HPDE6-E6E7 (cell line): ENCODE results near the gene IL1RAPL1.

Source experiments
- DNase-seq: peaks from one replicate; pipeline ENCODE4 v3.0.0; 2011; ENCODE audit warnings: missing footprints; ENCODE audit errors: extremely low spot score

IL1RAPL1 gene

DNA sequence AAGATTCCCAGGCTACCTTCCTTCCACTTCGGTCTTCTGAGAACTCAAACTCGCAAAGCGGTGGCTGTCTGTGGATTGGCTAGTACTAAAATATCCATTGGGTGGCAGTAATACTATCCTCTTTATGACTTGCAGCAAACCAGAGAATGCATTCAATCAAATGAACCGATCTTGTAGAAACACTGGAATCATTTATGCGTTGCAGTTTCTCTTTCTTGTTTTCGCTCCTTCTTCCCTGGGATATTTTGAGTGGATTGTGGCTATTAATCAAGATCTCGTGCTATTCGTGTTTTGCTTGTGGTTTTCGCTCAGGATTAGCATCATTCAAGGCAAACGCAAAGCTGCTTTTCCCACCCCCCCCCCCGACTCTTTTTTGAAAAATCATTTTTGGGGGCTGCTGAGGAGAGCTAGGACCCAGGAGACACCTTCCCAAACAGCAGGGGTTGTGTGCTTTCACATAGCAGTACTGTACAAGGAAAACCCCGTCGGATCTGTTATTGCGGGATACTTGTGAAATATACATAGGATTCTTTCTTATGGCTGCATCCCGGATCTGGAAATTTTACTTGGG lies at the start of gene IL1RAPL1:
Gene IL1RAPL1, plus strand, starts transcription at position 466 of the 571 bp plus-strand sequence.
- DNase-seq: no peak

DNA sequence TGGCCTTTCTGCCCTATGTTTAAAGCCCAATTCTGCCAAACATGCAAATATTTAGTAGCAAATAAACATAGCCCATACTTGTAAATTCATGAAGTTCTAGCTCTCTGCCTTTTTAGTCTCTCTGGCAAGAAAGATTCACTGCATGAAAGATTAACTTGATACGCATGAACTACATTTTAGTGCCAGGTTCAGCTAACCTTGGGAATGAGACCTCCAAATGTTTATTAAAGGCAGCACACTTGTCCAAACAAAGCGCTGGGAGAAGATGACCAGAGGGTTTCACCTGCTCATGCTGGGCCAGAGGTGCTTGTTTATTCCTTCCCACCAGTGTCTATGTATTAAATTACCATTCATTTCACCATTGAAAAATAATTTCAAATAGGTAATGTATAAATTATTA lies 44.5 kb upstream of the IL1RAPL1 start:
- DNase-seq: no peak

DNA sequence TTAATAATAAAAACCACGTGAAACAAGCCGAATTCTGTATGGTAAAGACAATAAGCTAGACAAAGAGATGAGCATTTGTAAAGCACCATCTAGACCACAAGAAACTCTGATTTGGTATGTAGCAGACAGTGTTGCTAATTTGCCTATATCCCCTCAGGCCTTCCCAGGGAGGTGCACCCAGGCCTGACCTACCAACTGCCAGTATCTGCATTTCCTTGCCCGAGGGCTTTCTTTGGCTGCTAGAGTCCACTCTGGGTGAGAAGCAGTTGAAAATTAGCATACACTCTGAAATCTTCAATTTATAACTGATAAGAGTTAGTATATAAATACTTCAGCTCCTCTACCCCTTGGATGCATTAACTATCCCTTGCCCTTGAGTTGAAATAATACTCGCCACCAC lies 37.4 kb upstream of the IL1RAPL1 start:
- no peak for DNase-seq

DNA sequence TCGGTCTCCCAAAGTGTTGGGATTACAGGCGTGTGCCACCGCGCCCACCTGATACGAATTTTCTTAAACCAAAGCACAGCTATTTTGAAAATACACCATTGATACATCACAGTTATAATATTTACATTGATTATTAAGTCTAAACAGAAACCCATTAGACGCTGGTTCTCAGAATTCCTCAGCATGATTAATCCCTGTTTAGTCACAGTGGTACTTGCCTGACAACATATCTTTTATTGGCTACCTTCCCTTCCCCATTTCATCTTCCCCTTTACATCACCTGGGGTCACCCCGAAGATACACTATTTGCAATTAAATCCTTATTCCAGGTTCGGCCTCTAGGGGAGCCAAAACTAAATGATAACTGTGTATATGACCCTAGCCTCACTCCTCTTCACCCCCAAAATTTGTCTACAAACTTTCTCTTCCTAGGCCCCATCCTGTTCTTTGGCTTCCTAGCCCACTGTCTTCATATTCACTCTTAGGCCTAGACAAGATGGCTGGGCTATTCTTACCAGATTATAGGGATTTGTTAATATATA lies 36.8 kb upstream of the IL1RAPL1 start:
- DNase-seq: no peak

DNA sequence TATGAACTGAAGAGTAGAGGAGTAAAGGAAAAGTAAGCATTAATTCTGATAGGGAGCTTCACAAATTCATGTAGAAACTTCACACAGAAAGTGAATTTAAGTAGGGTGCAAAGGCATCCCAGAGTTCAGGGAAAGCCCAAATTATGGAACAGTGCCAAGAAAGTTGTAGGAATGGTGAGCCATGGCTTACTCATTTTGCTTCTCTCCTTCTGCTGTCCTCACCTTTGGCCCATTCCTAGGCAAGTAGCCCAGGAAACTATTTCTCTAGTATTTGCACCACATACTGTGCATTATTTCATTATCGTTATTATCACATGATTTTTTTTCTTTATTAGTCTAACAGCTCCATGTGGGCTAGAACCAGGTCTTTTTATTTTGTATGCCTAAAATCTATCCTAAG lies 34.9 kb upstream of the IL1RAPL1 start:
- DNase-seq: no peak

DNA sequence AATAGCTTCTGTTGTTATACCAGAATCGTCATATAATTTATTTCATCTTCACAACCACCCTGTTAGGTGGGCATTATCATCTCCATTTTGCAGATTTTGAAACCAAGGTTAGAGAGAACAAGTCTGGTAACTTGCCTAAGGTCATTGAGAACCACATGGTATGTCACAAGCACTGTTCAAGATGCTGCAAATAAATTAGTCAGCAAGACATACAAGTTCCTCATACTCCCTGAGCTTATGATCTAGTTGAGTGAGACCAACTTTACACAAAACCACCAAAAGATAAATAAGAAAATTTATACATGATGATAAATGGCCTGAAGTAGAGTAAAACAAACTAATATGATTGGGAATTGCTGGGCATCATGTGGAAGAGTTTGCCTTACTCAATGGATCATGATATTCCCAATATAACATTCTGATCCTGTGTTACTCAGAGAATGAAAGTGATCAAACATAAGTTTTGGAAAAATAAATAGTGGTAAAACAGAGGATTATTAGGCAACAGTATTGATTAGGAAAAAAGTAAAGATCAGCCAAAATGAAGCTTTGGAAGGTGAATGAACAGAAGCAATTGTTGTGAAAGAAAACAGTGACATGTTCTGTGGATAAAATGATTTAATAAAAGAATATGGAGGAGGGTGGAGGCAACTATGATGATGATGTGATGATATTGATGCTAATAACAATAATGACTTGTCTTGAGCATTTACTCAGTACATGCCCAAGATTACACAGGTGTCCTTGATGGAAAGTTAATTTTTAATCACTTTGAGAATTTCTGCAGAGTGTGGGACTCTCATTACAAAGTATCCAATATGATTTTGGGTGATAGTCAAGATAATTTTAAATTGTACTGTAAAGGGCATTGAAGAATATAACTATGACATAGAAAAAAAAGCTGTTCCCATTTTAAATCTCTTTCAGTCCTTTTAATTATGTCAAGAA lies 34.1 kb upstream of the IL1RAPL1 start:
- no peak for DNase-seq

DNA sequence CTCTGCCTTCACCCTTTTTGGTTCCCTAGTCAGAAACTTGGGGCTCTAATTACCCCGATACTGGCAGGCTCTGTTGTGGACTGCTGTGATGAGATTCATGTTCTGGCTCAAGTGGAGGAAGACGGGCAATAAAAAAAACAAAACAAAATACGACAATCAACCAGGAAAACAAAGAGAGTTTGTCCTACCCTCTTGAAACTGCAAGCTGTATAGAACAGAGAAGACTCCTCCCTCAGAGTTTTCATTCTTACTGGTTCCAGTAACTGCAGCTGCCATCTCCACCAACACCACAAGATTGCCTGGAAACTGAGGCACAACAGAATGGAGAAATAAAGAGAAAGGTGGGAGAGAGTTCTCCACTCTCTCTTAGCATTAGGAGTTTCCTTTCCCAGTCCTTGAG lies 11.1 kb upstream of the IL1RAPL1 start:
- DNase-seq: no peak

DNA sequence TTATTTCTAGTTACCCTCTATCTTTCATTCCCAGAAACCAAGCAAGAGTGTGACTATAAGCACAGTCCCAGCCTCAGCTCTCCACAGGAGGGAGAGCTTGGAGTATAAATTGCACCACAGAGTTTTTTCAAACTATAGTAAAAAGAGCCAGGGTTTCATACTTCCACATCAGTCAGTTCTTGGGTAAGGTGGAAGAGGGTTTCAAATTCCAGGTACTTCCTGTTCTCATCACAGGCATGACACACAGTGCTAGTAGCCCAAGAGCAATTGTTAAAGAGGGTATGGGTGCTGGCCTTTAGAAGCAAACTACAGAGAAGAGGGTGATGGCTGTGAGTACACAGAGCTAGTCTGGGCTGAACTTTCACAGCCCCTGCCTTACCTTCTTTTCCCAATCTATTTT lies 5.7 kb upstream of the IL1RAPL1 start:
- no peak for DNase-seq

DNA sequence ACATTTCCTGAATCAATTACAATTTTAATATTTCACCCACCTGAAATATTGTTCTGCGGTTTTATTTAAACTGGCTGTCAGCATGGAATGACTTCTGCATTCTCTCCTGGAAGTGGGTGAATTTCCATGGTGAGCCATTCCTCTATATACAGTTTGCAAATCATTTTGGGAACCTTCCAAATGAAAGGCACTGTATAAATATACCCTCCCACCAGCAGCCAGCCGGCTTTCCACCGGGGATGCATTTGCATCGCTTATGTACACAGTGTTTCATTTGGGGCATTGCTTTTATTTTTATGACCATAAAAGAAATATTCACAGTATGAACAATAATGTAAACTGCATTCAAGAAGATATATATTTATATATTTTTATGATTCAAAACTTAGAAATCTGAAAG lies 4.7 kb upstream of the IL1RAPL1 start:
- no peak for DNase-seq

DNA sequence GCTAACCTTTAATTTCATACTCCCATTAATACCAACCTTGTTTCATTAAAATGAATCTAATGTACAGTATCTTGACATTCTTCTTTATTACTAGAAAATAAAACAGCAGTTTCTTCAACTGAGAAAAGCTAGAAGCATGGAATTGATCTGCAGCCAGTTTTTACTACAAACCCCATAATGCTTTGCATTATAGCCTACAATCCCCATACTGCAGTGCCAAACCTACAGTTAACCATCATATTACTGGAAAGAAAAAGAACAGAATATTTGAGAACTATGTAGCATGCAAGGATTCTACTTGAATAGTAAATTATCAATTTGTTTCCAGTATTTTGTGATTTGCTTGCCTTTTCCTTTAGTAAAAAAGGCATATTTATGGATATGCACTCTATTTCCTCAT lies 3.2 kb upstream of the IL1RAPL1 start:
- DNase-seq: no peak

DNA sequence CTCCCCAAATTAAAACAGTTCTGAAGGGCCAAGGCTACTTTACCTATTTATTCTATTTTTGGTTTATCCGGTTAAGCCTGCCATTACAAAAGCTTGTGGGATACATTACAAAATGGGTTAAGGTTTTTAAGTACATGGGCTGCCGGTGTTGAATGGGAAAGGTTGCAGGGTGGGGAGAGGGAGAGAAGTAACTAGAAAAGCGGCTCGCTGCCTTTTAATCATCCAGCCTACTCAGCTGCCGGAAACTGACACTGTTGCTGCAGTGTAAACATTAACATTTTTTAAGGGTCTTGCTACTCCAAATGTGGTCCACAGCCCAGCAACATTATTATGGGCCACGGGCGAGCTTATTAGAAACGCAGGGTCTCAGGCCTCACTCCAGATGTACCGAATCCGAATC lies 1.5 kb upstream of the IL1RAPL1 start:
- no peak for DNase-seq

DNA sequence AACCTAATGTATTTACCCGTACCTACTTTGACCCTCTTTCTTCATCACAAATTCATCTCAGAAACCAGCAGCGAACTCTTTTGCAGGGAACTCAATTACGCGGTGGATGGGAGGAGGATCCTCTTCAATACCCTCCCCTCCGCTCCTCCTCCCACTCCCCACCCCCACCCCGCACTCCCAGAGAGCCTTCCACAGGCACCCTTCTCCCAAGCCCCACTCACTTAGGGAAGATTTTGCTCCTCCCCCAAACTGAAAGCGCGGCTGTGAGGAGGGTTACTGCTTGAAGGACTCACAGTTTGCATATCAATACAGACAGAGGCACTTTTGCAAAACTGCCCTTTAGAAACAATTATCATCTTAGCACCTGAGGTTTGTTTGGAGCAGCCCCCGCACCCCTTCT lies 960 bp upstream of the IL1RAPL1 start:
- no peak for DNase-seq

DNA sequence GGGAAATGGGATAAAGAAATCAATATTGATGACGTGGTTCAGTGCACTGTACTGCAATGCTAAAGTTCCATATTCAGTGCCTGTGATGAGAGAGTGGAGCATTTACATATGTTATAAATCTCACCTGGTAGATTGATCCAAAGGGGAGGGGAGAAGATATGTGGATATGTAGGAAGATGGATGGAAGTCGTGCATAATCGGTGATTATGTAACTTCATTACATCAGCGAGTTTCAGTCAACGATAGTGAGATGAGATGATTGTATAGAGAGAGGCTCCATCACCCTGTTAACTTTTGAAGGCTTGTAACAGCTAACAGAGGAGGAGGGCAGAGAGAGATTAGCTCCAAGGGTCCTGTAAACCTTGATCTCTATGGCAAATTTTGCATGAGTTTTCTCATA lies 1.8 kb downstream of the IL1RAPL1 start:
- DNase-seq: no peak

DNA sequence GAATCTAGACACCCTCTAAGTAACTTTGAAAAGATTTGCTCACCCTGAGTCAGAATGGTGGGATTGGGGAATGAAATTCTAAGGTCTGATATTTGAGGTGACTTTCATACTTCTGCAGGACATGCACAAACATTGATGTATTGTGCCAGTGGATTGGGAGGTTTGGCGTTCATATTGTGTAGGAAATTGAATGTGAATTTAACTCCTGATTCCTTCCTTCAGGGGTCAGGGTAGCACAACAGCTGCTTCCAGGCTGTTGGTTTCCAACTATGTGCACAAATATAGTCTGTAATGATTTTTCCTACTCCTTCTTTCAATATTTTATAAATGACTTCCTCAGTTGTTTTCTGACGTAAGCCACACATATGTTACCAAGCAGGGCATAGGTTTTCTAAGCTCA lies 3.1 kb downstream of the IL1RAPL1 start:
- DNase-seq: no peak

DNA sequence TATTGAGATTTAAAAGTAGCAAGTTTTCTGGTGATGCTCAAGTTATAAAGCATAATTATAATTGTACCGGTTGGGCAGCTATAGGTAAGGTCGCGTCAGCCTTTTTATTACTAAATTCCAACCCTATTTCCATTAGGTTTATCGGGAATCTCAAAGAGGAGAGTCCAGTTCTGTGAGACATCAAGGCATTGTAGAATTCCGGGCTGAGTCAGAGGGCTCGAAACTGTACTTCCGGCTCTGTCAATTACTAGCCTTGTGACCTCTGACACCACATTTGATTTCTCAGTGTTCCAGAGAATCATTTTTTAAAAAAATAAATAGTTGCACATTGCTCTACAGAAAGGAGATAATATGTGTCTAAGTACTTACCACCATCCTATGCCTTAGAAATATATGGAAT lies 4.3 kb downstream of the IL1RAPL1 start:
- DNase-seq: no peak

DNA sequence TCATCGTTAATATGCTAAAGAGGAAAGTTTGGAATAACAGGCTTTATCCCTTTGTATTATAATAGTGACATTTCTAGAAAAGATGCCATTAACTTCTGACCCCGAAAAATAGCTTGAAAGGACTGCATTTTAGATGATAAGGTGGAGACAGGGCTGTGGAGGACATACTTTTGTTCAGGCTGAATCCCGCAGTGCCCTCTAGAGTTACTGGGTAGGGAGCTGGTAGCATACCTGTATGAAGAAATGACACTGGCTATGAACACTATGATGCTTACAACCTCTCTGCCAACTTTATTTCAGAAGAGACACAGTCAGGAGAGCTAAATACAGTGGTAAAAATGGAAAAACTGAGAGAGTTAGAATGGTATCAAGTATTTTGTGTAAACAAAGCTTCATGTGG lies 8.1 kb downstream of the IL1RAPL1 start:
- DNase-seq: no peak

DNA sequence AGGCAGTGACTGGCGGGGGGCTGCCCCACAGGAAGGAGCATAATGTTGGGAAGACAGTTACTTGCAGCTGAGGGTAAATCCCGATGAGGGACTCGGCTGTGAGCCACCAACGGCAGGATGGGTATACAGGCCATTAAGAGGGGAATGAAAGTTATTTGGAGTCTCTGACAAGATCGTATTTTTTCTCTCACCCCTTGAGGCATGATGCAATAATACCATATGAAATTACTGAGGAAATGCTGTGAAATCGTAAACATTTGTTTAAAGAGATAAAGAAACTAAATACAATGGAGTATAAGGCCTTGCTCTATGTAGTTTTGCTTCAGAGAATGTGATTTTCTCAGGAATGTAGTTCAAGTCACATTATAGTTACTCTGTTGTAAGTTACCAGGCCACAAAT lies 12.7 kb downstream of the IL1RAPL1 start:
- DNase-seq: no peak

DNA sequence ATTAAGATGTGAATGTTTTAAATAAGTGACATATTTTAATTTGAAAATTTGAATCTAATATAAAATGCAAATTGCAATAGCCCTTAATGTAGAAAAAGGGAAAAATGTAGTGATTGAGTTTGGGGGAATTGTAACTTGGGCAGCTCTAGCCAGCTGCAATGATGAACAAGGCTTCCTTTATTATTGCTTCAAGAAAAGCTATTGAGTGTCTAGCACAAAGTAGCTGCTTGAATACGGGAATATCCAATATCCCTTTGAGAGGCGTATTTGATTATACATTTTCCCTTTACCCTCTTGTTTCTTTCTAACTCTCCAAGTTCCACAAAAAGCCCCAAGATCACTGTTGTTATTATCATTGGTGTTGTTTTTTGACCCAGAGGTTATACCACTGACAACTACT lies 21.8 kb downstream of the IL1RAPL1 start:
- no peak for DNase-seq

DNA sequence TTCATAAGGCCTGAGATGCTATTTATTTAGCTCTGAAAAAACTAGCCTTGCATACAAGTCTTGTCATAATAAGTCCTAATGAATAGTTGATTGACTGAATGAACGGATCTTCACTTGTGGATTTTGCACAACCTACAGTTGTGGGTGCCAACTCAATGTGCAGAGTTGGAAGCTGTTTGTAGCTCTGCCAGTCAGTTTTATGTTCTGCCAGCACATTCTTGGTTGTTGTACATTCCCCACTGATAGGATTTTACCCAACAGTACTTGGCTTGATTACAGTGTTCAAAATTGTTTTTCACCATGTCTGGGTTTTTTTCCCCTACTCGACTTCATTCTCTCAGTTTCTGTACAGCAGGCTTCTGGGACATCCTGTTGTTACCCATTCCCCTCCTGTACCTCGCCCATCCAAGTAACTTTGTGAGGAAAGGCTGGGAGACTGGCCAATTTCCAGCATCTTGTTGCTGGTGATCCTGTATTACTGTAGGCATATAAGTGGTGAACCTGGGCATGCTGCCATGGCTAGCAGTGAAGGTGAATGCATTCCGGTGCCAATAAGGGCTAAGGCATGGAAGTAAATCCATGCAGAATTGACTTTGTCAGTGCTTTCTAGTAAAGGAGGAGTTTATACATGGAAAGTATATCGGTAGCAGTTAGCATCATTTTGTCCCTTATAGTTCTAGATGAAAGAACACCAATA lies 22.8 kb downstream of the IL1RAPL1 start:
- no peak for DNase-seq

DNA sequence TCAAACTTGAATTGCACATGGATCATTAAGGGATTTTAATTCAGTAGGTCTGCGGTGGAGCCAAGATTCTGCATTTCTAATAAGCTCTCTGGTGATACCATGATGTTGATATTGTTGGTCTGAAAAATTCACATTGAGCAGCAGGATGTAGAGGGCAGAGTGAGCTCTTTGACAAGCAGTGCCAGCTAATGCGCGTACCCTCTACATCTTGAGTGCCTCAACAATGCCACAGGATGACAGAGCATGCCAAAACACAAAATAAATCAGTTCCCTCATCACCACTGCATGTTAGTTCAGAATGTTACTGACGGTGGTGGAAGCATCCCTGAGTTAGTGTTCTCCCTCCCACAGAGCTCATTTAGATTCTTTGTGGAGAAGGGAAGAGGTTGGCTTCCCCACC lies 23.5 kb downstream of the IL1RAPL1 start:
- DNase-seq: no peak

DNA sequence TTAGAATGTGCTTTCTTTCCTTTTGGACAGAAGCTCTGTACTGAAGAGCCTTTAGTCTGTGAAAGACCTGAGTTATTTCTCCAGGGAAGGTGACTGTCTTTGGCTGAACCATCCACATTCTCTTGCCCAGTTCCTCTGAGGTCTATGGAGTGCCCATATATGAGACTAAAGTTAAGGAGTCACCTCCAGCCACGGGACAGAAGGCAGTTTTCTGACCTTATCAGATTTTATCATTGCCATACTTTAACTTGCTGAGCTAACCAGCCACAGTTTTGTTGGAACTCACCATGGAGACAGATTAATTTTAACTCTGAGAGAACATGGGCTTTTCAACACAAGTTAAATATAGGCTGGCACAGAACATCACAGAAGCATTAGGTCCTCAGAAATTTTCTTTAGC lies 26.3 kb downstream of the IL1RAPL1 start:
- no peak for DNase-seq

DNA sequence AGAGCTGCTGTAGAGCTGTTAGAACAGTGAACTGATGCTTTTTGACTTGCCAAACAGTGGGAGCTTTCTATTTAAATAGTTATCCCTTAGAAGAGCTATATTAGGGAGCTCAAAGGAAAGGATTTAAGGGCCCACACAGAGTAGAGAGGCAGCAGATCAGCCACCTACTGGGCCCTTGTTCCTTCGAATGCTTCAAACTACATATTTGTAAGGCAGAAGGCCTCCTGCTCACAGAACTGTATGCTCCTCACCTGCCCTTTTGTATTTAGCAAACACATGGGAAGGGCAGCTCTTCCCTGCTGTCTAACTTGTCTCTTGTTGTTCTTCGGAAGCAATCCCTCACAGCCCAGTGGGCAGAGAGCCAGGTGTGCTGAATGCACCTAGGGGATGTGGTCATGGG lies 38.0 kb downstream of the IL1RAPL1 start:
- no peak for DNase-seq

DNA sequence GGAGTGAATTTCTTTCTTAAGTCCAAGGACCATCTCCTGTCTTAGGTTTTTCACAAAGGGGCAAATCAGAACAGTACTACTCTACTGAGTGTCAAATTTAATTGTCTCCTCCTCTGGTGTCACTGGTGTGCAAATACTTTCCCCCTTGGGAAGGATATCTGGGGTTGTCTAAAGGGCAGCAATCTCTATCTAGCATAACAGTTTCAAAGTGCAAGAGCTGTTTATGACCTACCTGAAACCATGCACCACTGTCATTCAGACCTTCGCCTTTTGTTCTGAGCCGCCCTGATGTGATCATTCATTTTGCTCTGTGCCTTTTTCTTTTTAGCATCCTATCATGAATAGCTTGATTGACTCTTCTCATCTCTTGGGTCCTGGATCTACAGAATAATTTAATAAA lies 39.3 kb downstream of the IL1RAPL1 start:
- no peak for DNase-seq
